GM19025 (cell line): ENCODE measurements around the gene TMIE.

Source experiments
- ATAC-seq: cut with Tn5 transposase; IDR thresholded peaks from one replicate; pipeline ENCODE4 v1.9.1; 2021; ENCODE audit warnings: mild to moderate bottlenecking, low read depth, moderate library complexity; ENCODE audit not compliant: unreplicated experiment

Gene TMIE

DNA sequence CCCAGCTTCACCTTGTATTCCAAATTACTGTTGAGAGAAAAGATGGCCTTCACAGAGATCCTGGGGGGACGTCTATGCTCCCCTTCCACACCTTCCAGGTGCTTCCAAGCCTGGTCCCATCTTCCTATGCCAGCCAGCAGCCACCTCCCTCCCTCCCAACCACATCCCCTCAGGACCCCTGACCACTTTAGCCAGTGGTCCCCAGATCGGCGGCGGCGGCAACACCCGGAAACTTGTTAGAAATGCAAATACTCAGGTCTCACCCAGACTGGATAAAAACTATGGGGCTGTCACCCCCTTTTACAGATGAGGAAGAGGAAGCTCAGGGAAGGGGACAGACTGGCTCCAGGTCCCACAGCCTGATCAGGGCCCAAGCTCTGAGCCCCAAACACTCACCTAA lies 54.5 kb downstream of the TMIE start:
- ATAC-seq = no peak

DNA sequence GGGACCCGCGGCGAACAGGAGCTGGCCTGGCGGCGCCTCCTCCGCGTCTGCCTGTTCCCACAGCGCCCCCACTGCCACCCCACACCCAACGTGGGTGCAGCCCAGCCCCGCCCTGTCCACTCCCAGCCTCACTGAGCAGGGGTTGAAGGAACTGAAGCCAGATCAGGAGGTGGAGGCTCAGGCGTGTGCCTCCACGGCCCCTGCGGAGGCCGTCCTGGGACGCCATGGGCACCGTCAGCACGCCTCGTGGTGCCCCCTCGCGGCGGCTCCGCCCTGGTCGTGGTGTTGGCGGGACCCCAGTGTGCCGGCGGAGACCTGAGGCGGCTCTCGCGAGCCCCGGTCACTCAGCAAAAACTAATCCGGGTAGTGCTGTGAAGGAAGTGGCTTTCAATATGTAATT lies 55.5 kb downstream of the TMIE start:
- no peak for ATAC-seq

DNA sequence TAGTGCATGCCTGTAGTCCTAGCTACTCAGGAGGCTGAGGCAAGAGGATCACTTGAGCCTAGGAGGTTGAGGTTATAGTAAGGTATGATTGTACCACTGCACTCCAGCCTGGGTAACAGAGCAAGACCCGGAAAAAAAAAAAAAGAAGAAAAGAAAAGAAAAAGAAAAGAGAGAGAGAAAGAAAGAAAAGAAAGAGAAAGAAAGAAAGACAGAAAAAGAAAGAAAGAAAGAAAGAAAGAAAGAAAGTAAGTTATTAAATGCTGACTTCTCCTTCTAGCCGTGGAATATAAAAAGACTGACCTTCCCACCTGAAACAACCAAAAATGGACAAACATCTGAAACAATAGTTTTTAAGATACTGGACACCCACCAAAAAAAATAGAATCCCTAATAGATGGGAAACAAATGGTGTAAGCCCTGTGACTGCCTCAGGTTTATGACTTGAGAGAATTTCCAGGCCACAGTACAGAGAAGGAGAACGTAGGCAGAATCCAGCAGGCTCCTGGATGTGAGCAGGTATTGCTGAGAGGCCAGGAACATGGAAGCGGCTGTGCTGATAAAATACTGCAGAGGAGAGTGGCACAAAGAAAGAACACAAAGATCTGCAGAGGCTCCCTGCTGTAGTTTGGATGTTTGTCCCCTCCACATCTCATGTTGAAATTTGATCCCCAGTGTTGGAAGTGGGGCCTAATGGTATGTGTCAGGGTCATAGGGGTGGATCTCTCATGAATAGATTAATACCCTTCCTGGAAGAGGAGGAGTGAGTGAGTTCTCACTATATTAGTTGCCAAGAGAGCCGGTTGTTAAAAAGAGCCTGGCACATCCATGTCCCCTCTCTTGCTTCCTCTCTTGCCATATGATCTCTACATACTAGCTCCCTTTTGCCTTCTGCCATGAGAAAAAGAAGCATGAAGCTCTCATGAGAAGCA lies 58.3 kb downstream of the TMIE start:
- no peak for ATAC-seq
